Lower lobe of right lung (tissue), 2 donors: Measurements from ENCODE around the gene GBP7. TPM values are rescaled to one million over a fixed set of nuclear protein-coding genes. Genes with fewer than 3 reads are reported as not detected.
"Not testable (repeated sequence)": the region's sequence is repeated elsewhere in the genome, so short reads cannot be mapped to it uniquely, and the experiment has no call there.

Source experiments
- ATAC-seq, 2 donors: fragments of 200-7000 bp; cut with Tn5 transposase; one replicate each; pipeline ENCODE4 v1.9.1; 2020 to 2022; ENCODE audit warnings: mild to moderate bottlenecking in 2 of 2, moderate library complexity in 2 of 2
- DNase-seq: peaks from one replicate; pipeline ENCODE4 v3.0.0-alpha.2; 2020
- H3K27ac ChIP-seq: fragments of 200-600 bp; one replicate; pipeline ENCODE4 v1.8.0; 2022
- H3K27me3 ChIP-seq: fragments of 200-600 bp; one replicate; pipeline ENCODE4 v1.8.0; 2022; ENCODE audit warnings: low read depth
- H3K36me3 ChIP-seq: fragments of 200-600 bp; one replicate; pipeline ENCODE4 v1.8.0; 2022; ENCODE audit warnings: mild to moderate bottlenecking
- H3K4me1 ChIP-seq: fragments of 200-600 bp; one replicate; pipeline ENCODE4 v1.8.0; 2022
- H3K4me3 ChIP-seq: fragments of 200-600 bp; one replicate; pipeline ENCODE4 v1.8.0; 2022; ENCODE audit warnings: mild to moderate bottlenecking
- H3K9me3 ChIP-seq: fragments of 200-600 bp; one replicate; pipeline ENCODE4 v1.8.0; 2022
- CTCF ChIP-seq: fragments of 200-600 bp; IDR thresholded peaks from one replicate; pipeline ENCODE4 v1.8.0; 2022; ENCODE audit warnings: antibody characterized with exemption, mild to moderate bottlenecking
- intact Hi-C: fragments of 100-400 bp; cut with DNase I; formaldehyde crosslinking; loops from one replicate; pipeline ENCODE4 v1.11.0; 2022
- total RNA-seq: library from RNA; stranded (reverse); fragmentation: NEBNext Ultra II Directional; extraction: Animal tissue kit (Norgen Biotek cat#: 25700); gene quantifications from one replicate; pipeline ENCODE4 v1.2.1, GENCODE V29; 2021
- donor health status: DM: no; HTN: yes; CAD: no; lungs with severe emphysema.

The GBP7 gene
- total RNA-seq, 1 donor from 2014 or later = not detected

GRCh38 chr1:89143484-89143883, 32.3 kb downstream of the GBP7 start:
- Histone ChIP-seq H3K27ac (no peak overlapping the region), H3K9me3 (no peaks in the 10 kb centered on the region), H3K36me3 (no peaks in the 10 kb centered on the region), H3K4me1 (no peaks in the 10 kb centered on the region), H3K4me3 (no peak overlapping the region), H3K27me3 (no peaks in the 10 kb centered on the region)
- intact Hi-C loops = no loop called here
- no peak for TF ChIP-seq CTCF
- ATAC-seq (no peak), DNase-seq (no peak)

GRCh38 chr1:89142160-89142559, 33.6 kb downstream of the GBP7 start:
- H3K9me3 ChIP-seq = no peaks in the 10 kb centered on the region
- ATAC-seq (no peak), DNase-seq (no peak)
- H3K36me3 ChIP-seq = no peaks in the 10 kb centered on the region
- H3K4me3 ChIP-seq = no peak overlapping the region
- no peaks in the 10 kb centered on the region for H3K4me1 ChIP-seq
- H3K27me3 ChIP-seq = no peaks in the 10 kb centered on the region
- no peak overlapping the region for H3K27ac ChIP-seq
- TF ChIP-seq CTCF = no peak
- intact Hi-C loops = no loop called here

GRCh38 chr1:89133747-89134146, 42.1 kb downstream of the GBP7 start:
- intact Hi-C loops = no loop called here
- no peak for ATAC-seq
- no peak overlapping the region for H3K4me3 ChIP-seq
- DNase-seq = no peak
- H3K9me3 ChIP-seq = no peaks in the 10 kb centered on the region
- no peak for TF ChIP-seq CTCF
- no peaks in the 10 kb centered on the region for H3K27me3 ChIP-seq
- no peaks in the 10 kb centered on the region for H3K36me3 ChIP-seq
- H3K27ac ChIP-seq = no peak overlapping the region
- H3K4me1 ChIP-seq = peaks cover 16% of the 10 kb centered on the region

GRCh38 chr1:89130716-89131115, 45.1 kb downstream of the GBP7 start:
- TF ChIP-seq CTCF = no peak
- DNase-seq (no peak), ATAC-seq (no peak)
- H3K36me3 ChIP-seq = no peaks in the 10 kb centered on the region
- H3K4me3 ChIP-seq = no peak overlapping the region
- no peaks in the 10 kb centered on the region for H3K9me3 ChIP-seq
- no peak overlapping the region for H3K27ac ChIP-seq
- H3K4me1 ChIP-seq = peaks cover 25% of the 10 kb centered on the region
- no peaks in the 10 kb centered on the region for H3K27me3 ChIP-seq
- intact Hi-C loops = no loop called here

GRCh38 chr1:89129911-89130310, 45.9 kb downstream of the GBP7 start:
- Histone ChIP-seq H3K4me3 (no peak overlapping the region), H3K27me3 (no peaks in the 10 kb centered on the region), H3K27ac (peak overlapping the region; percentile 86), H3K36me3 (no peaks in the 10 kb centered on the region), H3K4me1 (peaks cover 30% of the 10 kb centered on the region), H3K9me3 (no peaks in the 10 kb centered on the region)
- TF ChIP-seq CTCF = no peak
- ATAC-seq (no peak), DNase-seq (no peak)
- intact Hi-C loops = no loop called here

GRCh38 chr1:89128003-89128458, 47.8 kb downstream of the GBP7 start:
- H3K27me3 ChIP-seq, H3K36me3 ChIP-seq, H3K4me3 ChIP-seq, H3K9me3 ChIP-seq, DNase-seq, ATAC-seq, intact Hi-C loops: not testable (repeated sequence)
- Histone ChIP-seq H3K27ac (peak overlapping the region; percentile 86), H3K4me1 (peaks cover 48% of the 10 kb centered on the region)

- H3K27ac ChIP-seq = peak overlapping the region; percentile 80
- DNase-seq, H3K36me3 ChIP-seq, H3K27me3 ChIP-seq, H3K9me3 ChIP-seq, intact Hi-C loops: not testable (repeated sequence)
- peak in 1 of 2 donors; percentile 30 for ATAC-seq
- peaks cover 53% of the 10 kb centered on the region for H3K4me1 ChIP-seq
- peak overlapping the region; percentile 63 for H3K4me3 ChIP-seq
Observed at GRCh38 chr1:89126602-89127565, 48.9 kb downstream of the GBP7 start.
